HG03103 (cell line): Measurements from ENCODE around the gene TLDC2.

Source experiments
- ATAC-seq: cut with Tn5 transposase; IDR thresholded peaks from one replicate; pipeline ENCODE4 v1.9.1; 2021; ENCODE audit warnings: low read depth; ENCODE audit not compliant: unreplicated experiment

The TLDC2 gene

GRCh38 chr20:36849333-36850065 is 26.4 kb upstream of the TLDC2 start:
- ATAC-seq: no peak

DNA sequence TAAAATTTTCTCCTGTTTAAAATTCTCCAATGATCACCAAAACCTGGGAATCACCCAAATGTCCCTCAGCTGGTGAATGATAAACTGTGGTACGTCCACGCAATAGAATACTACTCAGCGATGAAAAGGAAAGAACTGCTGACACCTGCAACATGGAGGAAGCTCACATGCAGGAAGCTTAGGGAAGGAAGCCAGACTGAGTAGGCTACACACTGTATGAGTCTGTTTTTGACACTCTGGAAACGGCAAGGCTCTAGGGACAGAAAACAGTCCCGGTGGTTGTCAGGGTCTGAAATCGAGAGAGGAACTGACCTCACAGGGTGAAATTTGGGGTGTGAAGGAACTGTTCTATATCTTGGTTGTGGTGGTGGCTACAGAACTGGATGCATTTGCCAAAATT is 25.2 kb upstream of the TLDC2 start:
- ATAC-seq: no peak

GRCh38 chr20:36851490-36851889 is 24.4 kb upstream of the TLDC2 start:
- no peak for ATAC-seq

- ATAC-seq: no peak
Observed at GRCh38 chr20:36852187-36852586, 23.8 kb upstream of the TLDC2 start.

- no peak for ATAC-seq
Observed at GRCh38 chr20:36854348-36855240, 21.3 kb upstream of the TLDC2 start.

DNA sequence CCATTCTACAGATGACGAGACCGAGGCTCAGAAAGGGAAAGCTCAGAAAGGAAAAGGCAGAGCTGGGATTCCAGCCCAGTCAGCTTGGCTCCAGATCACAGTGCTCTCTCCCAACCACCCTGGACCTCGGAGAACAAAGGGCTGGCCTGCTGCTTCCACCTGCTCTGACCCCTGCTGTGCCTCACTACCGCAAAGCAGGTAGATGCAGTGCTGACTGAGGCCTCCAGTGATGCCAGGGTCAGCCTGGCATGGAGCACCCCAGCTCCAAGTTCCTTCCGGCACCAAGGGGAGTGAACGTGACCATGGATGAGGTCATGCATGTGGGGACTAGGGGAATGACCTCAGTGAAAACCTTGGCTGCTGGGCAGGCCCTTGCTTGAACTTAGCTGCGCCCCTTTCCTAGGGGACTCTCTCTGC is 20.7 kb upstream of the TLDC2 start:
- ATAC-seq: no peak

- no peak for ATAC-seq
Observed at GRCh38 chr20:36856195-36856594, 19.7 kb upstream of the TLDC2 start.

DNA sequence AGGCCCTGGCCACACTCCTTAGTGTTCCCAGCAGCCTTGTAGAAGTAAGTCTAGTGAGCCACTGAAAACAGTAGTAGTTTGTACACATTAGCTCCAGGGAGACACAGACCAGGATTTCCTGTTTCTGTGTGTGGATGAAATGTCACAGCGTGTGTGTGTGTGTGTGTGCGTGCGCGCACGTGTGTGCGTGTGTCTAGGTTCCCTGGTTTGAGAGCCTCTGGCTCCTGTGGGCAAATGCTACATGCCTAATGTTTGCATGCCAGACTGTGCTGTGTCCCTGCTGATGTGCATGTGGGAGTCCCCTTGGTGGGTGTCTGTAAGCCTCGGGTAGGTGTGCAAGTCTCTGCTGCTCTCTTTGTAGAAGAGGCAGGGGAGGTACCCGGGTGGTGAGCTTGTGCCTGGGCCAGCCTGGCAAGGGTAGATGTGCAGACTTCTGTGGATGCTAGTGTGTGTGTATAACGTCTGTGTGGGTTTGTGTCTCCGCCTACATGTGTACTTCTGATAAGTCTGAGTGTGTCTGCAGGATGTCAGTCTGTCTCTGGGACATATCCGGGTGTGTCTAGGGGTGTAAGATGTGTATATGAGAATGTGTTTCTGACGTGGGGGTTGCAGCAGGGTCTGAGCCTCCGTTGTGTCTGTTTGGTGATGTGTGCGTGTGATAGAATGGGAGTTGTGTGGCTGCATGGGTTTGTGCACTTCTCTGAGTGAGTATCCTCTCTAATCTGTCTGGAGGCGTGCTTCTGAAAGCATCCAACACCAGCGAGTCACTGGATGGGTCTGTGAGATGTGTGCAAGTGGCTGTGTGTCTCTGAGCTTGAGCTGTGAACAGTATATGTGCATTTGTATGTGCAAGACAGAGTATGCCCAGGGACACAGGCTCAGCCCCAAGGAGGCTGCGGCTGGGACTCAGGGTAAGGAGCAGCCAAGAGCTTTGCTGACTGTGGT is 19.0 kb upstream of the TLDC2 start:
- ATAC-seq: no peak

- ATAC-seq: no peak
Observed at GRCh38 chr20:36859282-36859555, 16.7 kb upstream of the TLDC2 start.

- no peak for ATAC-seq
Observed at GRCh38 chr20:36859700-36860330, 16.1 kb upstream of the TLDC2 start.

GRCh38 chr20:36860339-36860738 is 15.6 kb upstream of the TLDC2 start:
- no peak for ATAC-seq

GRCh38 chr20:36860811-36861624 is 14.9 kb upstream of the TLDC2 start:
- ATAC-seq: no peak

- ATAC-seq: no peak
Observed at GRCh38 chr20:36861625-36861874, 14.4 kb upstream of the TLDC2 start.

- ATAC-seq: no peak
Observed at GRCh38 chr20:36861875-36862801, 13.8 kb upstream of the TLDC2 start.

DNA sequence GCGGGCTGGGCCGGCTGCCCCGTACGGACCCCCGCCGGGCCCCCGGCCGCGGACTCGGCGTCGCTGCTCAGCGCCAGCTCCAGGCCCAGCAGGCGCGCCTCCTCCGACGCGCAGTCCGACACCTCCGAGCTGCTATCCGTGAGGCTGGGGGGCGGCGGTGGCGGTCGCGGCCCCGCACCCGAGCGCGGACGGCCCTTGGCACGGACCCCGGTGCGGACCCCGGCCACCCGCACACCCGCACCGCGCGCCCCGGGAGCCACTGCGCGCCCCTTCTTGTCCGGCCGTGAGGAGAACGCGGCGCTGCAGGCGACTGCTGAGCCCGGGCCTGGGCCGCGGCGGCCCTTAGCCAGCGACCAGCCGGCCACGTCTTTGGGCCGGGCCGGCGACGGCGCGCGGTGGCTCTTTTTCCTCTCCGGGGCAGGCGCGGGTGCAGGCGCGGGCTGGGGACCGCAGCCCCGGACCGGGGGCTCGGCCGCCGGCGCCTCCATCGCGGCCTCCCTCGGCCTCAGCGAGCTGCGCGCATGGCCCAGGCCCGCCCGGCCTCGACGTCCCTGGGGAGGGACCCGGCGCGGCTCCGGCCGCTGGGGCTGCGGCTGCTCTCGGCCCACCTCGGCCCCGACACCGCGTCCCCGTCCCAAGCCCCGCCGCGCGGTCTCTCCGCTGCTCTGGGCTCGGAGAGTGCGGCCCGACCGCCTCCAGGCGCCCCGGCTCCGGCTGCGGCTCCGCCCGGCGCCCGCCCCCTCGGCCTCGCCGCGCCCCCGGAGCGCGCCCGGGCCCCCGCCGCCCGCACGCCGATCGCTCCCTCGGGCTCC is 12.9 kb upstream of the TLDC2 start:
- ATAC-seq: peak; percentile 5

- no peak for ATAC-seq
Observed at GRCh38 chr20:36865076-36865860, 10.7 kb upstream of the TLDC2 start.

DNA sequence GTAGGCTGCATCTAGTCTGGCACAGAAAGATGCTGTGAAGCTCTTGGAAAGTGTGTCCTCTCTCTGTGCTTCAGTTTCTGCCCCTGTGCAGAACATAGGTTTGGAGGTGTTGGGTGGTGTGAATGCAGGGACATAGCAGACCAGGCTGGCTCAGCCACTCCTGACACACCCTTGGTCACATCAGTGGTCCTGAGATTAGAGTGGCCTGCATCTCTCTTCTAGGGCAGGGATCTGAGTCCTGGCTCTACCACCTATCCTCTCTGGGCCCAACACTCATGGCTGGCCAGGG is 10.1 kb upstream of the TLDC2 start:
- ATAC-seq: no peak

DNA sequence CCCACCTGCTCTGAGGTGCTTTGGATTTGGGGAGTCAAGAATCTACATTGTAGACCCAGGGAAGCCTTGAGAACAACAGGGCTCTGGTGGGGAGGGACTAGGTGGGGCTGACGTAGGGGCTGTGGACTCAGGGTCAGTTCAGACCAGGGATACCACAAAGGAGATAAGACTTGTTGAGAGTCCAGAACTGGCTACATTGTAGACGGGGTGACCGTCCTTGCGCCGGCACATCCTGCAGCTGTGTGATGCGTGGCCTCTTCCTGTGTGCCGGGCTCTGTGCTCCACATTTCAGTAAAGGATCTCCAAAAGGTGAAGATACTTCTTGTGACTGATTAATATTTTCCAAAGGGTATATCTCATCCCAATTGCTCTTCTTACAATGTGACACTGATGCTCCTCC is 9.8 kb upstream of the TLDC2 start:
- ATAC-seq: no peak
